Suprapubic skin (tissue), 4 donors: ENCODE measurements around the gene WNT7A. TPM values are rescaled to one million over a fixed set of nuclear protein-coding genes. Genes with fewer than 3 reads are reported as not detected.

Experiments used
- DNase-seq, 2 donors: peaks; one replicate each; pipeline ENCODE4 v3.0.0-alpha.2; 2019; ENCODE audit warnings: low spot score in 2 of 2
- H3K27ac ChIP-seq: fragments of 200-600 bp; sonication (generic); one replicate; pipeline ENCODE4 v1.5.1; 2019
- H3K27me3 ChIP-seq: fragments of 200-600 bp; sonication (generic); one replicate; pipeline ENCODE4 v1.5.1; 2019
- H3K36me3 ChIP-seq: fragments of 200-600 bp; sonication (generic); one replicate; pipeline ENCODE4 v1.5.1; 2019
- H3K4me1 ChIP-seq: fragments of 200-600 bp; sonication (generic); one replicate; pipeline ENCODE4 v1.5.1; 2019
- H3K4me3 ChIP-seq: fragments of 200-600 bp; sonication (generic); one replicate; pipeline ENCODE4 v1.5.1; 2019; ENCODE audit warnings: mild to moderate bottlenecking
- H3K9me3 ChIP-seq: fragments of 200-600 bp; sonication (generic); one replicate; pipeline ENCODE4 v1.5.1; 2019
- EP300 ChIP-seq: sonication (generic); formaldehyde crosslinking; IDR thresholded peaks from one replicate; pipeline ENCODE4 v1.6.1; 2017; ENCODE audit warnings: antibody characterized with exemption
- POLR2A ChIP-seq, 2 donors: fragments of 450-650 bp; IDR thresholded peaks; one replicate each; pipeline ENCODE4 v1.6.1; 2017; ENCODE audit warnings: antibody characterized with exemption in 2 of 2, mild to moderate bottlenecking in 2 of 2, moderate library complexity in 2 of 2
- POLR2AphosphoS5 ChIP-seq, 3 donors: sonication (generic); formaldehyde crosslinking; IDR thresholded peaks; one replicate each; pipeline ENCODE4 v1.6.1; 2017; ENCODE audit warnings: antibody characterized with exemption in 3 of 3
- WGBS: methylation state at CpG from one replicate; pipeline ENCODE4 v1.1.5; 2018; 5-methylcytosine and 5-hydroxymethylcytosine counted together
- total RNA-seq, 4 donors: library from RNA; depleted of rRNA; stranded (reverse); fragments of >200 nt; gene quantifications; one replicate each; pipeline ENCODE4 v1.1.0, GENCODE V29; 2016
- TF ChIP-seq, protein P1 (sequence below), 2 donors: fragments of 200-600 bp in 1 of 2; fragments of 450-650 bp in 1 of 2; sonication (generic) in 1 of 2; IDR thresholded peaks; one replicate each; pipeline ENCODE4 v1.5.1; 2016 to 2019; ENCODE audit warnings: antibody characterized with exemption in 2 of 2, mild to moderate bottlenecking in 1 of 2, moderate library complexity in 1 of 2

The WNT7A gene
- total RNA-seq, 4 donors from 2014 or later: 1.1 to 3.9 (median 1.8) TPM

GRCh38 chr3:13888576-13888975 is 8.7 kb upstream of the WNT7A start:
- Histone ChIP-seq H3K36me3 (no peaks in the 10 kb centered on the region), H3K4me1 (peaks cover 10% of the 10 kb centered on the region), H3K27ac (no peak overlapping the region), H3K27me3 (peaks cover 5% of the 10 kb centered on the region), H3K4me3 (no peak overlapping the region), H3K9me3 (no peaks in the 10 kb centered on the region)
- no peak for DNase-seq
- WGBS: 100% methylated on average over 1 of the region's 1 CpG
- no peak for TF ChIP-seq EP300
- no peak for TF ChIP-seq POLR2A (IDR thresholded peaks at IDR 0.05)
- no peak for TF ChIP-seq POLR2AphosphoS5 (IDR thresholded peaks at IDR 0.05)
- TF ChIP-seq, protein P1, sequence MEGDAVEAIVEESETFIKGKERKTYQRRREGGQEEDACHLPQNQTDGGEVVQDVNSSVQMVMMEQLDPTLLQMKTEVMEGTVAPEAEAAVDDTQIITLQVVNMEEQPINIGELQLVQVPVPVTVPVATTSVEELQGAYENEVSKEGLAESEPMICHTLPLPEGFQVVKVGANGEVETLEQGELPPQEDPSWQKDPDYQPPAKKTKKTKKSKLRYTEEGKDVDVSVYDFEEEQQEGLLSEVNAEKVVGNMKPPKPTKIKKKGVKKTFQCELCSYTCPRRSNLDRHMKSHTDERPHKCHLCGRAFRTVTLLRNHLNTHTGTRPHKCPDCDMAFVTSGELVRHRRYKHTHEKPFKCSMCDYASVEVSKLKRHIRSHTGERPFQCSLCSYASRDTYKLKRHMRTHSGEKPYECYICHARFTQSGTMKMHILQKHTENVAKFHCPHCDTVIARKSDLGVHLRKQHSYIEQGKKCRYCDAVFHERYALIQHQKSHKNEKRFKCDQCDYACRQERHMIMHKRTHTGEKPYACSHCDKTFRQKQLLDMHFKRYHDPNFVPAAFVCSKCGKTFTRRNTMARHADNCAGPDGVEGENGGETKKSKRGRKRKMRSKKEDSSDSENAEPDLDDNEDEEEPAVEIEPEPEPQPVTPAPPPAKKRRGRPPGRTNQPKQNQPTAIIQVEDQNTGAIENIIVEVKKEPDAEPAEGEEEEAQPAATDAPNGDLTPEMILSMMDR (IDR thresholded peaks at IDR 0.05): no peak

DNA sequence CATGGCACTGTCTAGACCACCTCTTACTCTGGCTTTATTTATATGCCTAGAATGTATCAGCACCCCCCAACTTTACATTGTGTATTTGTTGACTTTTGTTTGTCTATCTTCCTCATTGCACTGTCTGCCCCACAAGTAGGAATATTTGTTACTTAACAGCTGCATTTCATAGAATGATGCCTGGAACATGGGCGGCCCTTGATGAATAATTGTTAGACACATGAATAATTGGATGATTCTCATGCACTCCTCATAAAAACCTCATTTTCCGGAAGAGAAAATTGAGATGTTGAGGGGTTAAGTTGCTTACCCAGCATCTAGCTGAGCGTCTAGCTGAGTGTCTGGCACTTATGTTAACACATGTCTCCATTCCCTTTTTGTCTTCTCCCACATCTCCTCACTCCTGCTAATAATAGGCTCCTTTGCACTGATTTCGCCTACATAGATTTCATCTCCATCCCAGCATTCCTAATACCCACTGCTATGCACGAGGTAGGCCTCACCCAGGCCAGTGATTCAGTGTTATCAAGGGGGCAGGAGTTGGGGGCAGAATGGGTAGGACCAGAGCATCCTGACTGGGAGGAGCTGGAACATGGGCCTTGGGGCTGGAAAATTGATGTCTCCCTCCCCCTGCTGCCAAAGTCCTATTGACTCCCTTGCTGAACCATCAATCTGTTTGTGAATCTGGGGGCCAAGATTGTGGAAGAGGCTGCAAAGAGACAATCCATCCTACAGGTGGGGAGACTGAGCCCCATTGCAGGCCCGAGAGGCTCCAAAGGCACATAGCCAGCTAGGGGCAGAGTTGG is 7.8 kb upstream of the WNT7A start:
- TF ChIP-seq, protein P1 (IDR thresholded peaks at IDR 0.05): no peak
- no peak for TF ChIP-seq POLR2AphosphoS5 (IDR thresholded peaks at IDR 0.05)
- no peak for TF ChIP-seq POLR2A (IDR thresholded peaks at IDR 0.05)
- no peak for TF ChIP-seq EP300
- WGBS: 74% methylated on average over 6 of the region's 6 CpGs
- Histone ChIP-seq H3K4me3 (no peak overlapping the region), H3K4me1 (peaks cover 10% of the 10 kb centered on the region), H3K27ac (no peak overlapping the region), H3K36me3 (no peaks in the 10 kb centered on the region), H3K9me3 (no peaks in the 10 kb centered on the region), H3K27me3 (peaks cover 13% of the 10 kb centered on the region)
- DNase-seq: no peak

GRCh38 chr3:13886593-13887129 is 6.8 kb upstream of the WNT7A start:
- Histone ChIP-seq H3K4me1 (peaks cover 10% of the 10 kb centered on the region), H3K36me3 (no peaks in the 10 kb centered on the region), H3K27me3 (peaks cover 23% of the 10 kb centered on the region), H3K27ac (no peak overlapping the region), H3K9me3 (no peaks in the 10 kb centered on the region), H3K4me3 (no peak overlapping the region)
- TF ChIP-seq POLR2AphosphoS5 (IDR thresholded peaks at IDR 0.05): no peak
- TF ChIP-seq, protein P1 (IDR thresholded peaks at IDR 0.05): no peak
- TF ChIP-seq EP300: no peak
- no peak for TF ChIP-seq POLR2A (IDR thresholded peaks at IDR 0.05)
- WGBS: 62% methylated on average over 4 of the region's 4 CpGs
- no peak for DNase-seq

DNA sequence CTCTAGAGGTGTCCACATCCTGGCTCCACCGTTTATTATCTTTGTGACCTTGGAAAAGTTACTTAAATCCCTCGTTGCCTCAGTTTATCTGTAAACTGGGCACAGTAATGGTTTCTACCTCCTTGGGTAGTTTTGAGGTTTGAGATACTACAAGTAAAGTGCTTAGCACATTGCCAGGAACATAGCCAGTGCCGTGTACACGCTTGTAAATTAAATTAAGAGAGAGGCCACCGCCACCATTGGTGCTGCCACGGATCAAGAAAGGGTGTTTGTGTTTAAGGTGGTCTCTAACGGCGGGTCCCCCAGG is 5.8 kb upstream of the WNT7A start:
- Histone ChIP-seq H3K4me1 (peaks cover 1% of the 10 kb centered on the region), H3K27ac (no peak overlapping the region), H3K27me3 (peaks cover 33% of the 10 kb centered on the region), H3K4me3 (no peak overlapping the region), H3K9me3 (no peaks in the 10 kb centered on the region), H3K36me3 (no peaks in the 10 kb centered on the region)
- DNase-seq: no peak
- TF ChIP-seq EP300 (no peak), POLR2AphosphoS5 (IDR thresholded peaks at IDR 0.05) (no peak), POLR2A (IDR thresholded peaks at IDR 0.05) (no peak)
- TF ChIP-seq, protein P1 (IDR thresholded peaks at IDR 0.05): no peak
- WGBS: 45% methylated on average over 8 of the region's 8 CpGs

DNA sequence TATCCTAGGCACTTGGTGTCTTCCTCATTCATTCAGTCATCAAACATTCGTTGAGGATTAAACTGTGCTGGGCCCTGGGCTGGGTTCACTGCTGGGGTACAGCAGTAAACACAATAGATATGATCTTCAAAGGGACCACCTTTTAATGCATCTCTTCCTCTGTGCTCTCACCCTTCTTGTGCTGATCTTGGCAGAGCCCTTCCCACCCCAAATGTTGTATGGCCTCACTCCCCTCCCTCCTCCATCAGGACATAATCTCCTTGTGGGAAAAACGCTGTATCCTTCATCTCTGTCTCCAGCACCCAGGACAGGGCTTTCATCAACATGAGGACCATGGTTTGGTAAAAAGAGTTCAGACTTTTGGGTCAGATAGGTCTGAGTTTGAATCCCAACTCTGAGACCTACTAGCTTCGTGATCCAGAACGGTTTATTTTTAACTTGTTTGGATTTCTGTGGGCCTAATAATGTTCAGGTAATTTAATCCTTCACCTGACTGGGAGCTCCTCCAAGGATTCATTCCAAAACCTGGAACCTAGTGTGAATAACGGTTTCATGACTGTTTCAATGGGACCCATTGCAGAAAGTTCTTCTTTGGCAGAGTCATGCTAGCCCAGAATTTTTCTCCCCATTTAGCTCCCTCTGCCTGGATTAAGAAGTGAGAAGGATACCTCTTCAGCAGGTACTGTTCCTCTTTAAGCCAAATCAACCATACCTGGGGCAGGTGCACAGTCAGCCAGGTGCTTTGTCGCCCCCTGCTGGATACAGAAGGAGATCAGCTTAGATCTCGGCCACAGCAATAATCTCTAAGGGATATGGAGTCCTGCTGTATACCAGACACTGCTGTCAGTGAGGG is 5.2 kb upstream of the WNT7A start:
- Histone ChIP-seq H3K9me3 (no peaks in the 10 kb centered on the region), H3K27ac (no peak overlapping the region), H3K36me3 (no peaks in the 10 kb centered on the region), H3K27me3 (peaks cover 39% of the 10 kb centered on the region), H3K4me1 (peaks cover 7% of the 10 kb centered on the region), H3K4me3 (no peak overlapping the region)
- WGBS: 25% methylated on average over 7 of the region's 7 CpGs
- TF ChIP-seq POLR2A (IDR thresholded peaks at IDR 0.05) (no peak), EP300 (no peak), POLR2AphosphoS5 (IDR thresholded peaks at IDR 0.05) (no peak)
- TF ChIP-seq, protein P1 (IDR thresholded peaks at IDR 0.05): peak; percentile 35 to 67
- DNase-seq: peak in 1 of 2 donors; percentile 58
